Astrocyte (in vitro differentiated cells and primary cell): Measurements from ENCODE around the gene ZC3H18. TPM values are rescaled to one million over a fixed set of nuclear protein-coding genes. Genes with fewer than 3 reads are reported as not detected.

Source experiments
- DNase-seq: peaks from one replicate; pipeline ENCODE4 v3.0.0-alpha.2; 2010; ENCODE audit warnings: low read depth
- FAIRE-seq: peaks from 2 replicates; lab custom pipeline; 2011; peaks lifted over from hg19 to GRCh38; lab: Jason Lieb, UNC
- H2AFZ ChIP-seq: 2 replicates; pipeline ENCODE4 v1.6.0; 2012; ENCODE audit warnings: low read depth, low read length, inconsistent platforms
- H3K27ac ChIP-seq: 2 replicates; pipeline ENCODE4 v1.5.1; 2011; ENCODE audit warnings: low read depth, low read length, inconsistent platforms
- H3K27me3 ChIP-seq: 2 replicates; pipeline ENCODE4 v1.6.0; 2011; ENCODE audit warnings: low read length, inconsistent platforms; ENCODE audit not compliant: insufficient read depth
- H3K36me3 ChIP-seq: 2 replicates; pipeline ENCODE4 v1.5.1; 2011; ENCODE audit warnings: low read length, inconsistent platforms; ENCODE audit not compliant: insufficient read depth
- H3K4me1 ChIP-seq: 2 replicates; pipeline ENCODE4 v1.5.1; 2011; ENCODE audit warnings: low read length, inconsistent platforms; ENCODE audit not compliant: insufficient read depth
- H3K4me2 ChIP-seq: 2 replicates; pipeline ENCODE4 v1.6.0; 2012; ENCODE audit warnings: low read length, inconsistent platforms
- H3K4me3 ChIP-seq: 2 replicates; pipeline ENCODE4 v1.5.1; 2011; ENCODE audit warnings: low read depth, mild to moderate bottlenecking, low read length, inconsistent platforms; ENCODE audit not compliant: insufficient read depth
- H3K79me2 ChIP-seq: 2 replicates; pipeline ENCODE4 v1.6.0; 2012; ENCODE audit warnings: mild to moderate bottlenecking, low read length, inconsistent platforms; ENCODE audit not compliant: insufficient read depth
- H3K9ac ChIP-seq: 2 replicates; pipeline ENCODE4 v1.6.0; 2012; ENCODE audit warnings: mild to moderate bottlenecking, low read length, inconsistent platforms
- H3K9me3 ChIP-seq: 2 replicates; pipeline ENCODE4 v1.5.1; 2012; ENCODE audit warnings: low read depth, mild to moderate bottlenecking, low read length, inconsistent platforms; ENCODE audit not compliant: insufficient read depth
- H4K20me1 ChIP-seq: 2 replicates; pipeline ENCODE4 v1.6.0; 2012; ENCODE audit warnings: low read length, inconsistent platforms; ENCODE audit not compliant: insufficient read depth
- H3K27ac Mint-ChIP-seq: one replicate; pipeline ENCODE4 v1.8.0; 2021; ENCODE audit warnings: mild to moderate bottlenecking, mixed read lengths; ENCODE audit not compliant: unreplicated experiment
- H3K27me3 Mint-ChIP-seq: one replicate; pipeline ENCODE4 v1.8.0; 2021; ENCODE audit warnings: low read depth, mixed read lengths; ENCODE audit not compliant: unreplicated experiment
- H3K36me3 Mint-ChIP-seq: one replicate; pipeline ENCODE4 v1.8.0; 2021; ENCODE audit warnings: low read depth, mixed read lengths; ENCODE audit not compliant: unreplicated experiment
- H3K4me1 Mint-ChIP-seq: one replicate; pipeline ENCODE4 v1.8.0; 2021; ENCODE audit warnings: low read depth, mixed read lengths; ENCODE audit not compliant: unreplicated experiment
- H3K4me3 Mint-ChIP-seq: one replicate; pipeline ENCODE4 v1.8.0; 2021; ENCODE audit warnings: mild to moderate bottlenecking, moderate library complexity, mixed read lengths; ENCODE audit not compliant: unreplicated experiment
- H3K9me3 Mint-ChIP-seq: one replicate; pipeline ENCODE4 v1.8.0; 2021; ENCODE audit warnings: mild to moderate bottlenecking, mixed read lengths; ENCODE audit not compliant: unreplicated experiment
- CTCF ChIP-seq: IDR thresholded peaks from 2 replicates; pipeline ENCODE4 v1.5.1; 2011; ENCODE audit warnings: low read depth, mild to moderate bottlenecking, inconsistent platforms, low read length, moderate library complexity; ENCODE audit not compliant: insufficient read depth
- EZH2 ChIP-seq: IDR thresholded peaks from 2 replicates; pipeline ENCODE4 v1.6.1; 2012; ENCODE audit warnings: mild to moderate bottlenecking, low read length, inconsistent platforms; ENCODE audit not compliant: insufficient read depth
- total RNA-seq: library from RNA; stranded (reverse); gene quantifications from 2 replicates; pipeline ENCODE4 v1.2.1, GENCODE V29; 2021

The ZC3H18 gene
- total RNA-seq, 1 donor from 2014 or later = 32.8 TPM

- Histone ChIP-seq H3K27me3 (no peaks in the 10 kb centered on the region), H3K27ac (no peak overlapping the region), H3K4me2 (no peak overlapping the region), H3K9ac (no peak overlapping the region), H3K4me1 (no peaks in the 10 kb centered on the region), H4K20me1 (peaks cover 10% of the 10 kb centered on the region), H3K9me3 (no peaks in the 10 kb centered on the region), H3K79me2 (no peaks in the 10 kb centered on the region), H3K36me3 (peaks cover 7% of the 10 kb centered on the region), H2AFZ (no peak overlapping the region), H3K4me3 (no peak overlapping the region)
- FAIRE-seq (no peak), DNase-seq (no peak)
- H3K27ac Mint-ChIP-seq = no peak overlapping the region
- no peaks in the 10 kb centered on the region for H3K27me3 Mint-ChIP-seq
- no peak overlapping the region for H3K4me3 Mint-ChIP-seq
- peaks cover 3% of the 10 kb centered on the region for H3K36me3 Mint-ChIP-seq
- TF ChIP-seq CTCF = peak; percentile 31
- TF ChIP-seq EZH2 = no peak
- H3K4me1 Mint-ChIP-seq = peaks cover 3% of the 10 kb centered on the region
- no peaks in the 10 kb centered on the region for H3K9me3 Mint-ChIP-seq
These were observed 58.3 kb downstream of the ZC3H18 start for GRCh38 chr16:88628512-88628974.

DNA sequence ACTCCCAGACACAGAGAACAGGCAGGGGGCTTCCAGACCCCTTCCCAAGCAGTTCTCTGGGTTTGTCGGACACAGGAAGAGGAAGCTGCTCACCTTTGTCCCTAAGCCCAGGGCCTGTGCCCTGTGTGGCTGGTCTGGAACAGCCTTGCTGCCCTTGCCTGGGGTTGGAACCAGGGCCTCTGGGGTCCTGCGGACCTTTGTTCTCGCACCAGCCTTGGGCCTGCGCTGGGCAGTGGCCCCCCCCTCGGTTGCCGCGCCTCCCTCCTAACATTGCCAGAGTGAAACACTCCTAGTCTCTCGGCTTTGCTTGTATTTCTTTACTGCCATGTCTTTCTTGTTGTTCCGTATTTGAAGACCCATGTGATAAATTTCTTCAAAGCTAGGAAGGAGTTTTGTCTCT is 59.6 kb downstream of the ZC3H18 start:
- H3K4me1 ChIP-seq = peaks cover 8% of the 10 kb centered on the region
- Mint-ChIP-seq H3K9me3 (no peaks in the 10 kb centered on the region), H3K4me3 (no peak overlapping the region), H3K4me1 (peaks cover 3% of the 10 kb centered on the region), H3K36me3 (peaks cover 3% of the 10 kb centered on the region), H3K27me3 (no peaks in the 10 kb centered on the region), H3K27ac (no peak overlapping the region)
- TF ChIP-seq EZH2 (no peak), CTCF (no peak)
- H4K20me1 ChIP-seq = peaks cover 12% of the 10 kb centered on the region
- peaks cover 7% of the 10 kb centered on the region for H3K36me3 ChIP-seq
- H3K9ac ChIP-seq = no peak overlapping the region
- H3K27ac ChIP-seq = no peak overlapping the region
- H3K9me3 ChIP-seq = no peaks in the 10 kb centered on the region
- no peaks in the 10 kb centered on the region for H3K79me2 ChIP-seq
- H3K4me3 ChIP-seq = no peak overlapping the region
- FAIRE-seq (no peak), DNase-seq (no peak)
- no peak overlapping the region for H3K4me2 ChIP-seq
- no peaks in the 10 kb centered on the region for H3K27me3 ChIP-seq
- no peak overlapping the region for H2AFZ ChIP-seq

DNA sequence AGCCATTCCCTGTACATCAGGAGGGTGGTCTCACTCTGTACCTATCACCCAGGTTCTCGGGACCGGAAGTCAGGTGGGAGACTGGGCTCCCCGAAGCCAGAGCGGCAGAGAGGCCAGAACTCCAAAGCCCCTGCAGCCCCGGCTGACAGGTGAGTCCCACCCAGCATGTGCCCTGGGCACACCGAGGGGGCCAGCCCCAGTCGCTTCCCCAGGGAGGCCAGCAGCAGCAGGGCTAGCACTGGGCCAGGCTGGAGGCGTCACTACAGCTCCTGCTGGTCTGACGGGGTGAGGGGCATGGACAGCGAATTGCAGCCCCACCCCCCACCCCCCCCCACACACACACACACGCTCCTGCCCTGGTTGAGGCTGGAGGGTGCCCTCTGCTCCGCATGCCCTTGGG is 60.2 kb downstream of the ZC3H18 start:
- Histone ChIP-seq H3K27ac (no peak overlapping the region), H3K9me3 (no peaks in the 10 kb centered on the region), H4K20me1 (peaks cover 12% of the 10 kb centered on the region), H3K36me3 (peaks cover 7% of the 10 kb centered on the region), H3K9ac (no peak overlapping the region), H3K79me2 (no peaks in the 10 kb centered on the region), H3K4me3 (no peak overlapping the region), H3K4me1 (peaks cover 14% of the 10 kb centered on the region), H3K4me2 (no peak overlapping the region), H3K27me3 (no peaks in the 10 kb centered on the region), H2AFZ (no peak overlapping the region)
- TF ChIP-seq EZH2 (no peak), CTCF (no peak)
- no peak overlapping the region for H3K4me3 Mint-ChIP-seq
- peaks cover 3% of the 10 kb centered on the region for H3K36me3 Mint-ChIP-seq
- FAIRE-seq (no peak), DNase-seq (no peak)
- no peak overlapping the region for H3K27ac Mint-ChIP-seq
- H3K4me1 Mint-ChIP-seq = peaks cover 5% of the 10 kb centered on the region
- H3K27me3 Mint-ChIP-seq = no peaks in the 10 kb centered on the region
- no peaks in the 10 kb centered on the region for H3K9me3 Mint-ChIP-seq
